HG03457 (cell line): ENCODE measurements around the gene GXYLT1.
"Not testable (repeated sequence)": the region's sequence is repeated elsewhere in the genome, so short reads cannot be mapped to it uniquely, and the experiment has no call there.

ENCODE experiments used
- ATAC-seq: cut with Tn5 transposase; IDR thresholded peaks from one replicate; pipeline ENCODE4 v1.9.1; 2021; ENCODE audit warnings: moderate number of reproducible peaks; ENCODE audit not compliant: unreplicated experiment

GXYLT1 gene

GRCh38 chr12:42144408-42145196 lies at the start of gene GXYLT1:
GXYLT1 (minus strand) TSS chr12:42144874; CDS start chr12:42144646, 228 bp downstream.
- ATAC-seq: peak; percentile 90

GRCh38 chr12:42192686-42193085 lies 48.0 kb upstream of the GXYLT1 start:
- ATAC-seq: no peak

- no peak for ATAC-seq
Observed at GRCh38 chr12:42192258-42192657, 47.6 kb upstream of the GXYLT1 start.

- no peak for ATAC-seq
Observed at GRCh38 chr12:42190376-42190775, 45.7 kb upstream of the GXYLT1 start.

- ATAC-seq: not testable (repeated sequence)
Observed at GRCh38 chr12:42188275-42188674, 43.6 kb upstream of the GXYLT1 start.

- no peak for ATAC-seq
Observed at GRCh38 chr12:42187799-42188198, 43.1 kb upstream of the GXYLT1 start.

GRCh38 chr12:42186793-42187192 lies 42.1 kb upstream of the GXYLT1 start:
- no peak for ATAC-seq

GRCh38 chr12:42182394-42182793 lies 37.7 kb upstream of the GXYLT1 start:
- ATAC-seq: no peak

GRCh38 chr12:42180990-42181596 lies 36.4 kb upstream of the GXYLT1 start:
- ATAC-seq: no peak

GRCh38 chr12:42178101-42178500 lies 33.4 kb upstream of the GXYLT1 start:
- no peak for ATAC-seq

- ATAC-seq: no peak
Observed at GRCh38 chr12:42174978-42175377, 30.3 kb upstream of the GXYLT1 start.

- no peak for ATAC-seq
Observed at GRCh38 chr12:42173961-42174521, 29.4 kb upstream of the GXYLT1 start.

- no peak for ATAC-seq
Observed at GRCh38 chr12:42172441-42173210, 28.0 kb upstream of the GXYLT1 start.

GRCh38 chr12:42167711-42168110 lies 23.0 kb upstream of the GXYLT1 start:
- no peak for ATAC-seq

- ATAC-seq: no peak
Observed at GRCh38 chr12:42166501-42166900, 21.8 kb upstream of the GXYLT1 start.

- ATAC-seq: no peak
Observed at GRCh38 chr12:42163913-42164312, 19.2 kb upstream of the GXYLT1 start.

GRCh38 chr12:42162965-42163364 lies 18.3 kb upstream of the GXYLT1 start:
- no peak for ATAC-seq

- no peak for ATAC-seq
Observed at GRCh38 chr12:42162193-42162592, 17.5 kb upstream of the GXYLT1 start.

GRCh38 chr12:42161529-42161928 lies 16.9 kb upstream of the GXYLT1 start:
- ATAC-seq: no peak

- ATAC-seq: no peak
Observed at GRCh38 chr12:42156232-42156631, 11.6 kb upstream of the GXYLT1 start.

GRCh38 chr12:42145552-42146215 lies 1.0 kb upstream of the GXYLT1 start:
- ATAC-seq: no peak
